CD14-positive monocyte (primary cell): Measurements from ENCODE around the gene WSB2. TPM values are rescaled to one million over a fixed set of nuclear protein-coding genes. Genes with fewer than 3 reads are reported as not detected.

Experiments used
- DNase-seq, 3 donors: peaks; one replicate each; pipeline ENCODE4 v3.0.0-alpha.2; 2011 to 2022
- H2AFZ ChIP-seq: 2 replicates; pipeline ENCODE4 v1.6.0; 2012; ENCODE audit warnings: mild to moderate bottlenecking, low read depth, low read length, inconsistent platforms; ENCODE audit not compliant: insufficient read depth, poor library complexity, severe bottlenecking
- H3K27ac ChIP-seq, 2 donors: 1 replicate in 1 of 2; 2 replicates in 1 of 2; pipeline ENCODE4 v1.5.1; 2012 to 2013; ENCODE audit warnings: low read length in 2 of 2, control low read depth in 1 of 2, inconsistent platforms in 1 of 2, low read depth in 1 of 2, mild to moderate bottlenecking in 1 of 2
- H3K27me3 ChIP-seq, 2 donors: one replicate each; pipeline versions ENCODE4 v1.6.0 to v1.6.1; 2011 to 2013; ENCODE audit warnings: low read length in 2 of 2; ENCODE audit not compliant: control insufficient read depth in 2 of 2, insufficient read depth in 2 of 2
- H3K36me3 ChIP-seq, 2 donors: replicated peaks in 1 of 2; 1 replicate in 1 of 2; 2 replicates in 1 of 2; pipeline versions ENCODE4 v1.5.1 to v1.6.1; 2012 to 2013; ENCODE audit warnings: low read length in 2 of 2, control low read depth in 1 of 2, inconsistent platforms in 1 of 2, mild to moderate bottlenecking in 1 of 2; ENCODE audit not compliant: insufficient read depth in 2 of 2, control insufficient read depth in 1 of 2
- H3K4me1 ChIP-seq, 2 donors: 1 replicate in 1 of 2; 2 replicates in 1 of 2; pipeline versions ENCODE4 v1.5.1 to v1.6.1; 2012 to 2013; ENCODE audit warnings: low read length in 2 of 2, control low read depth in 1 of 2, inconsistent platforms in 1 of 2, mild to moderate bottlenecking in 1 of 2, moderate library complexity in 1 of 2; ENCODE audit not compliant: insufficient read depth in 2 of 2, control insufficient read depth in 1 of 2
- H3K4me2 ChIP-seq: replicated peaks from 2 replicates; pipeline ENCODE3; 2012; ENCODE audit warnings: low read length, moderate library complexity, mild to moderate bottlenecking; ENCODE audit not compliant: poor library complexity, severe bottlenecking; ENCODE audit errors: extremely low read depth
- H3K4me3 ChIP-seq, 3 experiments: fragments of 200-600 bp in 1 of 3; sonication (generic) in 1 of 3; replicated peaks in 1 of 3; 1 replicate in 2 of 3; 2 replicates in 1 of 3; pipeline ENCODE4 v1.5.1; 2011 to 2013; ENCODE audit warnings: low read length in 3 of 3, mild to moderate bottlenecking in 3 of 3, control low read depth in 2 of 3, low read depth in 2 of 3, inconsistent platforms in 1 of 3, moderate library complexity in 1 of 3
- H3K79me2 ChIP-seq: 2 replicates; pipeline ENCODE4 v1.6.0; 2012; ENCODE audit warnings: mild to moderate bottlenecking, control low read depth, inconsistent platforms, low read length, moderate library complexity; ENCODE audit not compliant: insufficient read depth
- H3K9ac ChIP-seq: 2 replicates; pipeline ENCODE4 v1.6.0; 2017; ENCODE audit warnings: low read length, mild to moderate bottlenecking; ENCODE audit not compliant: insufficient read depth, poor library complexity, severe bottlenecking
- H3K9me3 ChIP-seq, 2 donors: replicated peaks in 1 of 2; 1 replicate in 1 of 2; 2 replicates in 1 of 2; pipeline versions ENCODE4 v1.5.1 to v1.6.1; 2012 to 2013; ENCODE audit warnings: low read length in 2 of 2, control low read depth in 1 of 2; ENCODE audit not compliant: control insufficient read depth in 1 of 2, insufficient read depth in 1 of 2
- H4K20me1 ChIP-seq: 2 replicates; pipeline ENCODE4 v1.6.0; 2012; ENCODE audit warnings: mild to moderate bottlenecking, low read length, control low read depth, moderate library complexity; ENCODE audit not compliant: insufficient read depth
- H3K27ac Mint-ChIP-seq, 7 donors: one replicate each; pipeline ENCODE4 v1.8.0; 2020; ENCODE audit warnings: mild to moderate bottlenecking in 7 of 7, mixed read lengths in 7 of 7, moderate library complexity in 6 of 7, inconsistent platforms in 2 of 7
- H3K27me3 Mint-ChIP-seq, 3 donors: one replicate each; pipeline ENCODE4 v1.8.0; 2021 to 2022; ENCODE audit warnings: low read depth in 3 of 3, mild to moderate bottlenecking in 3 of 3, mixed read lengths in 3 of 3, moderate library complexity in 3 of 3, inconsistent platforms in 1 of 3
- H3K36me3 Mint-ChIP-seq, 2 donors: one replicate each; pipeline ENCODE4 v1.8.0; 2020; ENCODE audit warnings: mixed read lengths in 2 of 2, inconsistent platforms in 1 of 2, mild to moderate bottlenecking in 1 of 2
- H3K4me1 Mint-ChIP-seq: one replicate; pipeline ENCODE4 v1.8.0; 2020; ENCODE audit warnings: mild to moderate bottlenecking, mixed read lengths
- H3K4me3 Mint-ChIP-seq, 2 donors: one replicate each; pipeline ENCODE4 v1.8.0; 2020; ENCODE audit warnings: mild to moderate bottlenecking in 2 of 2, mixed read lengths in 2 of 2, moderate library complexity in 1 of 2
- H3K9me3 Mint-ChIP-seq, 7 donors: one replicate each; pipeline ENCODE4 v1.8.0; 2020 to 2022; ENCODE audit warnings: mixed read lengths in 7 of 7, mild to moderate bottlenecking in 6 of 7, moderate library complexity in 6 of 7, inconsistent platforms in 2 of 7
- CTCF ChIP-seq: fragments of 200-600 bp; IDR thresholded peaks from one replicate; pipeline ENCODE4 v1.8.0; 2022; ENCODE audit warnings: antibody characterized with exemption, mild to moderate bottlenecking
- WGBS: methylation state at CpG from one replicate; pipeline ENCODE4 v1.1.5; 2013; ENCODE audit warnings: missing lambda C conversion rate; ENCODE audit not compliant: insufficient coverage; 5-methylcytosine and 5-hydroxymethylcytosine counted together
- intact Hi-C, 2 donors: fragments of 100-400 bp; cut with micrococcal nuclease; formaldehyde crosslinking; loops; one replicate each; pipeline versions ENCODE4 v1.15.0 to v1.15.1; 2023
- polyA plus RNA-seq, 3 donors: library from polyadenylated mRNA; depleted of rRNA in 1 of 3; unstranded in 2 of 3; stranded (reverse) in 1 of 3; fragments of 300-500 nt in 2 of 3; fragments of >200 nt in 1 of 3; fragmentation: Illumina TruSeq in 2 of 3; gene quantifications; 1 replicate in 2 of 3; 2 replicates in 1 of 3; pipeline ENCODE4 v1.2.3, GENCODE V29; 2012 to 2021

Gene WSB2
- polyA plus RNA-seq, 3 donors: 25.4 to 36.3 (median 25.8) TPM

DNA sequence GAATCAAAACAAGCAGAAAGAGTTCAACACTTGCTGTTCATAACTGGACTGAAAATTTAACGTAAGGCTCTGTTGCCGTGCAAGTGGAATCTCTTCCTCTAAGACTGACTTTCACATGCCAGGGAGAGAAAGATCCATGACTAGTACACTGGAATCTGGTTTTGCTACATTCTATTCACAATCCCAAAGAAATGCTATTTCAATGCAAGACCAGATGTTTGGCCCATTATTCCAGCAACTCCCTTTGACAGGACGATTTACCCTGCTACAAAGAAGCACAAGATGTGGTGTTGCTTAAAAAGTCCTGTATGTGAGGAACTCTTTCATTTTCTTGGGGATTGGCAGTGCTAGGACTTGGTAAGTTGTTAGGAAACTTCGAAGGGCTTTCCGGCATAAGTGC lies 27.1 kb downstream of the WSB2 start:
- TF ChIP-seq CTCF: no peak
- intact Hi-C loops: no loop called here
- Mint-ChIP-seq H3K9me3 (peaks cover 0 to 3% (median 0%) of the 10 kb centered on the region in 7 donors), H3K4me3 (no peak overlapping the region), H3K4me1 (peaks cover 1% of the 10 kb centered on the region), H3K36me3 (peaks cover 73 to 87% of the 10 kb centered on the region in 2 donors), H3K27ac (no peak overlapping the region), H3K27me3 (no peaks in the 10 kb centered on the region)
- H2AFZ ChIP-seq: no peak overlapping the region
- no peak overlapping the region for H3K27ac ChIP-seq
- WGBS: 98% methylated on average over 5 of the region's 5 CpGs
- peaks cover 74 to 100% of the 10 kb centered on the region in 2 donors for H3K36me3 ChIP-seq
- H3K4me1 ChIP-seq: no peaks in the 10 kb centered on the region
- no peaks in the 10 kb centered on the region for H3K9me3 ChIP-seq
- H3K27me3 ChIP-seq: no peaks in the 10 kb centered on the region
- no peak overlapping the region for H3K4me2 ChIP-seq
- no peak for DNase-seq
- no peak overlapping the region for H3K9ac ChIP-seq
- H3K4me3 ChIP-seq: no peak overlapping the region
- H4K20me1 ChIP-seq: no peaks in the 10 kb centered on the region
- no peaks in the 10 kb centered on the region for H3K79me2 ChIP-seq

DNA sequence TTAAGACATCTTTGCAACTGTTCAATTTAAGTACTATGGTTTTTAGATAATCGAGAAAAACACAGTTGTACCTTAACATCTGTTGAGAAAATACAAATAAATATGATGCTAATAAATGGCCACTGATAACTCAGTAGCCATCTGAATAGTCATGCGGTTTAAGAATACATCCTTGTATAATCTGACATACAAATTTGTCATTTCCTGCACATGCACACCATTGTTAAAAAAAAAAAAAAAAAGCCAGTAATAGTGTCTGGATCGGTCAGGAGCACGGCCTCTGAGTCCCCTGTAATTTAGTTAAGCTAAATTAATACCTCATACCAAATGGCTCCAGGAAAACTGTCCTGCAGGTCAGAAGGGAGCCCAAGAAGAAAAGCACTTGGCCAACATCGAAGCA lies 27.7 kb downstream of the WSB2 start:
- H3K79me2 ChIP-seq: no peaks in the 10 kb centered on the region
- H3K27me3 ChIP-seq: no peaks in the 10 kb centered on the region
- H3K9me3 ChIP-seq: no peaks in the 10 kb centered on the region
- H3K9ac ChIP-seq: no peak overlapping the region
- no peak for TF ChIP-seq CTCF
- intact Hi-C loops: no loop called here
- 100% methylated on average over 1 of the region's 5 CpGs for WGBS
- Mint-ChIP-seq H3K36me3 (peaks cover 75 to 89% of the 10 kb centered on the region in 2 donors), H3K4me1 (peaks cover 1% of the 10 kb centered on the region), H3K4me3 (no peak overlapping the region), H3K27ac (no peak overlapping the region), H3K9me3 (peaks cover 0 to 3% (median 0%) of the 10 kb centered on the region in 7 donors), H3K27me3 (no peaks in the 10 kb centered on the region)
- H2AFZ ChIP-seq: no peak overlapping the region
- peaks cover 72 to 100% of the 10 kb centered on the region in 2 donors for H3K36me3 ChIP-seq
- H3K4me1 ChIP-seq: no peaks in the 10 kb centered on the region
- no peak for DNase-seq
- no peak overlapping the region for H3K4me2 ChIP-seq
- no peak overlapping the region for H3K27ac ChIP-seq
- H4K20me1 ChIP-seq: no peaks in the 10 kb centered on the region
- no peak overlapping the region for H3K4me3 ChIP-seq
